ENCODE data around the gene B4GALT2. TPM values are rescaled to one million over a fixed set of nuclear protein-coding genes. Genes with fewer than 3 reads are reported as not detected.

Gene B4GALT2
- total and polyA plus RNA-seq, 9 donors = 43.3 to 59.6 (median 51.6) TPM

- Histone ChIP-seq H3K36me3 (ENCODE audit: control insufficient read depth, insufficient read depth, low read length) (no peaks in the 10 kb centered on the region), H3K27me3 (ENCODE audit: control insufficient read depth, insufficient read depth, low read length) (no peaks in the 10 kb centered on the region), H3K4me3 (ENCODE audit: low read length) (no peak overlapping the region), H3K27ac (ENCODE audit: low read length) (no peak overlapping the region), H3K9me3 (replicated peaks; ENCODE audit: control insufficient read depth, low read depth, low read length) (no peaks in the 10 kb centered on the region), H3K4me1 (ENCODE audit: control insufficient read depth, insufficient read depth, low read length) (peaks cover 36% of the 10 kb centered on the region)
- no peak for DNase-seq
- 88% methylated on average over 8 of the region's 9 CpGs for WGBS (ENCODE audit: insufficient coverage)
These were observed 14.3 kb downstream of the B4GALT2 start for GRCh38 chr1:43993206-43993914.

- no peaks in the 10 kb centered on the region for H3K36me3 ChIP-seq (ENCODE audit: control insufficient read depth, insufficient read depth, low read length)
- peaks cover 36% of the 10 kb centered on the region for H3K4me1 ChIP-seq (ENCODE audit: control insufficient read depth, insufficient read depth, low read length)
- H3K4me3 ChIP-seq (ENCODE audit: low read length) = no peak overlapping the region
- no peaks in the 10 kb centered on the region for H3K27me3 ChIP-seq (ENCODE audit: control insufficient read depth, insufficient read depth, low read length)
- H3K9me3 ChIP-seq (replicated peaks; ENCODE audit: control insufficient read depth, low read depth, low read length) = no peaks in the 10 kb centered on the region
- no peak for DNase-seq
- no peak overlapping the region for H3K27ac ChIP-seq (ENCODE audit: low read length)
- 87% methylated on average over 3 of the region's 7 CpGs for WGBS (ENCODE audit: insufficient coverage)
These were observed 15.1 kb downstream of the B4GALT2 start for GRCh38 chr1:43994071-43994470.

GRCh38 chr1:43994794-43995790, 16.1 kb downstream of the B4GALT2 start:
- Histone ChIP-seq H3K9me3 (replicated peaks; ENCODE audit: control insufficient read depth, low read depth, low read length) (no peaks in the 10 kb centered on the region), H3K36me3 (ENCODE audit: control insufficient read depth, insufficient read depth, low read length) (no peaks in the 10 kb centered on the region), H3K27me3 (ENCODE audit: control insufficient read depth, insufficient read depth, low read length) (no peaks in the 10 kb centered on the region), H3K27ac (ENCODE audit: low read length) (no peak overlapping the region), H3K4me1 (ENCODE audit: control insufficient read depth, insufficient read depth, low read length) (peaks cover 36% of the 10 kb centered on the region), H3K4me3 (ENCODE audit: low read length) (no peak overlapping the region)
- DNase-seq = no peak
- 67% methylated on average over 13 of the region's 15 CpGs for WGBS (ENCODE audit: insufficient coverage)

- WGBS (ENCODE audit: insufficient coverage) = 67% methylated on average over 17 of the region's 21 CpGs
These were observed 17.1 kb downstream of the B4GALT2 start for GRCh38 chr1:43995984-43996732.

GRCh38 chr1:43996733-43997115, 17.7 kb downstream of the B4GALT2 start:
- Histone ChIP-seq H3K27ac (ENCODE audit: low read length) (no peak overlapping the region), H3K4me3 (ENCODE audit: low read length) (no peak overlapping the region), H3K9me3 (replicated peaks; ENCODE audit: control insufficient read depth, low read depth, low read length) (no peaks in the 10 kb centered on the region), H3K27me3 (ENCODE audit: control insufficient read depth, insufficient read depth, low read length) (no peaks in the 10 kb centered on the region), H3K4me1 (ENCODE audit: control insufficient read depth, insufficient read depth, low read length) (peaks cover 29% of the 10 kb centered on the region), H3K36me3 (ENCODE audit: control insufficient read depth, insufficient read depth, low read length) (no peaks in the 10 kb centered on the region)
- DNase-seq = no peak
- WGBS (ENCODE audit: insufficient coverage) = 60% methylated on average over 1 of the region's 6 CpGs

More at GRCh38 chr1:43995984-43996732, 17.1 kb downstream of the B4GALT2 start:
- Histone ChIP-seq H3K4me1 (ENCODE audit: control insufficient read depth, insufficient read depth, low read length) (peaks cover 32% of the 10 kb centered on the region), H3K9me3 (replicated peaks; ENCODE audit: control insufficient read depth, low read depth, low read length) (no peaks in the 10 kb centered on the region), H3K4me3 (ENCODE audit: low read length) (no peak overlapping the region), H3K27ac (ENCODE audit: low read length) (no peak overlapping the region), H3K27me3 (ENCODE audit: control insufficient read depth, insufficient read depth, low read length) (no peaks in the 10 kb centered on the region), H3K36me3 (ENCODE audit: control insufficient read depth, insufficient read depth, low read length) (no peaks in the 10 kb centered on the region)
- DNase-seq = no peak

GRCh38 chr1:43997295-43997999, 18.4 kb downstream of the B4GALT2 start:
- Histone ChIP-seq H3K4me3 (ENCODE audit: low read length) (no peak overlapping the region), H3K9me3 (replicated peaks; ENCODE audit: control insufficient read depth, low read depth, low read length) (no peaks in the 10 kb centered on the region), H3K36me3 (ENCODE audit: control insufficient read depth, insufficient read depth, low read length) (no peaks in the 10 kb centered on the region), H3K27me3 (ENCODE audit: control insufficient read depth, insufficient read depth, low read length) (no peaks in the 10 kb centered on the region), H3K27ac (ENCODE audit: low read length) (no peak overlapping the region), H3K4me1 (ENCODE audit: control insufficient read depth, insufficient read depth, low read length) (peaks cover 23% of the 10 kb centered on the region)
- no peak for DNase-seq
- WGBS (ENCODE audit: insufficient coverage) = 65% methylated on average over 19 of the region's 22 CpGs

GRCh38 chr1:43998000-43998378, 19.0 kb downstream of the B4GALT2 start:
- no peak overlapping the region for H3K27ac ChIP-seq (ENCODE audit: low read length)
- no peaks in the 10 kb centered on the region for H3K27me3 ChIP-seq (ENCODE audit: control insufficient read depth, insufficient read depth, low read length)
- no peaks in the 10 kb centered on the region for H3K9me3 ChIP-seq (replicated peaks; ENCODE audit: control insufficient read depth, low read depth, low read length)
- H3K4me1 ChIP-seq (ENCODE audit: control insufficient read depth, insufficient read depth, low read length) = peaks cover 23% of the 10 kb centered on the region
- WGBS (ENCODE audit: insufficient coverage) = 68% methylated on average over 10 of the region's 11 CpGs
- H3K36me3 ChIP-seq (ENCODE audit: control insufficient read depth, insufficient read depth, low read length) = no peaks in the 10 kb centered on the region
- DNase-seq = no peak
- H3K4me3 ChIP-seq (ENCODE audit: low read length) = no peak overlapping the region

- Histone ChIP-seq H3K9me3 (replicated peaks; ENCODE audit: control insufficient read depth, low read depth, low read length) (no peaks in the 10 kb centered on the region), H3K27me3 (ENCODE audit: control insufficient read depth, insufficient read depth, low read length) (no peaks in the 10 kb centered on the region), H3K4me1 (ENCODE audit: control insufficient read depth, insufficient read depth, low read length) (peaks cover 23% of the 10 kb centered on the region), H3K36me3 (ENCODE audit: control insufficient read depth, insufficient read depth, low read length) (no peaks in the 10 kb centered on the region), H3K4me3 (ENCODE audit: low read length) (no peak overlapping the region), H3K27ac (ENCODE audit: low read length) (no peak overlapping the region)
- 69% methylated on average over 8 of the region's 8 CpGs for WGBS (ENCODE audit: insufficient coverage)
- DNase-seq = no peak
These were observed 20.4 kb downstream of the B4GALT2 start for GRCh38 chr1:43999455-43999854.

GRCh38 chr1:44000122-44000665, 21.2 kb downstream of the B4GALT2 start:
- H3K27me3 ChIP-seq (ENCODE audit: control insufficient read depth, insufficient read depth, low read length) = no peaks in the 10 kb centered on the region
- H3K4me1 ChIP-seq (ENCODE audit: control insufficient read depth, insufficient read depth, low read length) = peaks cover 23% of the 10 kb centered on the region

More at GRCh38 chr1:44000122-44000665, 21.2 kb downstream of the B4GALT2 start:
- H3K27ac ChIP-seq (ENCODE audit: low read length) = no peak overlapping the region
- no peak for DNase-seq
- H3K9me3 ChIP-seq (replicated peaks; ENCODE audit: control insufficient read depth, low read depth, low read length) = no peaks in the 10 kb centered on the region
- H3K4me3 ChIP-seq (ENCODE audit: low read length) = no peak overlapping the region
- H3K36me3 ChIP-seq (ENCODE audit: control insufficient read depth, insufficient read depth, low read length) = no peaks in the 10 kb centered on the region
- WGBS (ENCODE audit: insufficient coverage) = 93% methylated on average over 3 of the region's 8 CpGs

All from muscle of leg (tissue), 11 donors.